H4 (cell line): ENCODE results near the gene TCFL5. TPM values are rescaled to one million over a fixed set of nuclear protein-coding genes. Genes with fewer than 3 reads are reported as not detected.

Experiments
- DNase-seq: peaks from one replicate; pipeline ENCODE4 v3.0.0-alpha.2; 2015; ENCODE audit warnings: low spot score
- total RNA-seq: library from RNA; depleted of rRNA; stranded (reverse); fragments of >200 nt; shearing (Covaris generic); gene quantifications from 2 replicates; pipeline ENCODE4 v1.2.3, GENCODE V29; 2014

Gene TCFL5
- total RNA-seq, 1 experiment from 2014 or later = 10.3 TPM

- no peak for DNase-seq
Measured at GRCh38 chr20:62812181-62812906, 49.3 kb downstream of the TCFL5 start.

- no peak for DNase-seq
Measured at GRCh38 chr20:62811720-62812119, 49.9 kb downstream of the TCFL5 start.

GRCh38 chr20:62811320-62811719 lies 50.3 kb downstream of the TCFL5 start:
- no peak for DNase-seq

GRCh38 chr20:62809530-62810428 lies 51.8 kb downstream of the TCFL5 start:
- DNase-seq = no peak

GRCh38 chr20:62808211-62808865 lies 53.3 kb downstream of the TCFL5 start:
- no peak for DNase-seq

GRCh38 chr20:62807444-62808210 lies 54.0 kb downstream of the TCFL5 start:
- DNase-seq = no peak

- DNase-seq = no peak
Measured at GRCh38 chr20:62806383-62807050, 55.1 kb downstream of the TCFL5 start.

GRCh38 chr20:62805711-62806382 lies 55.8 kb downstream of the TCFL5 start:
- no peak for DNase-seq

- DNase-seq = no peak
Measured at GRCh38 chr20:62805155-62805710, 56.4 kb downstream of the TCFL5 start.

- no peak for DNase-seq
Measured at GRCh38 chr20:62804627-62805154, 56.9 kb downstream of the TCFL5 start, which contains the start of gene OGFR. Gene OGFR (plus strand): TSS chr20:62804835. CDS start chr20:62804860, 25 bp downstream.

GRCh38 chr20:62804021-62804626 lies 57.5 kb downstream of the TCFL5 start:
- DNase-seq = no peak

- no peak for DNase-seq
Measured at GRCh38 chr20:62802026-62802712, 59.5 kb downstream of the TCFL5 start.

- DNase-seq = no peak
Measured at GRCh38 chr20:62801284-62802010, 60.2 kb downstream of the TCFL5 start.

- DNase-seq = no peak
Measured at GRCh38 chr20:62800314-62801259, 61.0 kb downstream of the TCFL5 start.

- DNase-seq = no peak
Measured at GRCh38 chr20:62799873-62800272, 61.7 kb downstream of the TCFL5 start.

GRCh38 chr20:62799459-62799858 lies 62.2 kb downstream of the TCFL5 start:
- no peak for DNase-seq

GRCh38 chr20:62799036-62799435 lies 62.6 kb downstream of the TCFL5 start:
- no peak for DNase-seq
